PFSK-1 (cell line): ENCODE results near the gene LSAMP.

ENCODE experiments used
- POLR2AphosphoS5 ChIP-seq: IDR thresholded peaks from 2 replicates; pipeline ENCODE4 v1.6.1; 2012; ENCODE audit warnings: low read depth, mild to moderate bottlenecking, control low read depth, low read length, moderate library complexity
- REST ChIP-seq, 2 experiments: IDR thresholded peaks; 2 replicates each; pipeline versions ENCODE4 v1.6.1 to v1.8.0; 2011 to 2012; ENCODE audit warnings: low read depth in 2 of 2, low read length in 2 of 2, control low read depth in 1 of 2, inconsistent platforms in 1 of 2, mild to moderate bottlenecking in 1 of 2, moderate library complexity in 1 of 2; ENCODE audit not compliant: insufficient read depth in 1 of 2
- SIN3A ChIP-seq: IDR thresholded peaks from 2 replicates; pipeline ENCODE4 v1.6.1; 2012; ENCODE audit warnings: mild to moderate bottlenecking, low read length, moderate library complexity, borderline replicate concordance; ENCODE audit not compliant: insufficient read depth
- TAF1 ChIP-seq: IDR thresholded peaks from 2 replicates; pipeline ENCODE4 v1.6.1; 2012; ENCODE audit warnings: low read length, control low read depth, borderline replicate concordance; ENCODE audit not compliant: insufficient read depth

GRCh38 chr3:116018646-116019045, 426.6 kb downstream of the LSAMP start:
- TF ChIP-seq TAF1 (no peak), SIN3A (no peak), POLR2AphosphoS5 (no peak), REST (IDR thresholded peaks at IDR 0.05; ENCODE audit: insufficient read depth in 1 of 2, low read depth in 2 of 2, low read length in 2 of 2) (no peak)
